HL-60 (cell line): Measurements from ENCODE around the gene LAMTOR1.

Experiments
- DNase-seq, 2 experiments: peaks; one replicate each; pipeline ENCODE4 v3.0.0-alpha.2; 2010 to 2020; ENCODE audit warnings: low read depth in 1 of 2, low spot score in 1 of 2
- H3K27ac ChIP-seq: fragments of 250-450 bp; sonication (Bioruptor Pico); replicated peaks from 2 replicates; pipeline ENCODE4 v1.5.1; 2020; ENCODE audit warnings: mild to moderate bottlenecking, moderate library complexity
- H3K27me3 ChIP-seq: fragments of 250-450 bp; sonication (Bioruptor Pico); 2 replicates; pipeline ENCODE4 v1.5.1; 2021; ENCODE audit warnings: mild to moderate bottlenecking, moderate library complexity; ENCODE audit not compliant: insufficient read depth, poor library complexity, severe bottlenecking
- H3K4me3 ChIP-seq: replicated peaks from 2 replicates; pipeline ENCODE4 v1.5.1; 2011; ENCODE audit warnings: mild to moderate bottlenecking, control low read depth, low read length; ENCODE audit not compliant: insufficient read depth
- CTCF ChIP-seq: IDR thresholded peaks from one replicate; pipeline ENCODE4 v1.5.1; 2011; ENCODE audit warnings: low read length, control low read depth, inconsistent platforms; ENCODE audit not compliant: insufficient read depth
- GABPA ChIP-seq: IDR thresholded peaks from 2 replicates; pipeline ENCODE4 v1.6.1; 2012; ENCODE audit warnings: low read depth
- POLR2AphosphoS5 ChIP-seq: IDR thresholded peaks from 2 replicates; pipeline ENCODE4 v1.6.1; 2012; ENCODE audit warnings: low read depth
- REST ChIP-seq: IDR thresholded peaks from 2 replicates; pipeline ENCODE4 v1.6.1; 2012; ENCODE audit warnings: low read depth; ENCODE audit not compliant: insufficient replicate concordance
- SPI1 ChIP-seq: IDR thresholded peaks from 2 replicates; pipeline ENCODE4 v1.6.1; 2012; ENCODE audit warnings: low read depth, mild to moderate bottlenecking, borderline replicate concordance

LAMTOR1 gene

GRCh38 chr11:72119198-72119597 lies 16.1 kb upstream of the LAMTOR1 start:
- Histone ChIP-seq H3K27ac (peak overlapping the region; percentile 84), H3K27me3 (no peaks in the 10 kb centered on the region), H3K4me3 (no peak overlapping the region)
- peak; percentile 83 to 84 for DNase-seq
- TF ChIP-seq GABPA, result no peak
- no peak for TF ChIP-seq POLR2AphosphoS5
- TF ChIP-seq SPI1, result no peak
- TF ChIP-seq REST, result no peak
- TF ChIP-seq CTCF, result no peak

GRCh38 chr11:72116019-72116755 lies 13.1 kb upstream of the LAMTOR1 start:
- Histone ChIP-seq H3K4me3 (no peak overlapping the region), H3K27me3 (no peaks in the 10 kb centered on the region), H3K27ac (peak overlapping the region; percentile 84)
- no peak for DNase-seq
- TF ChIP-seq CTCF (no peak), GABPA (no peak), POLR2AphosphoS5 (no peak), SPI1 (no peak), REST (no peak)

GRCh38 chr11:72114570-72114969 lies 11.5 kb upstream of the LAMTOR1 start:
- no peak overlapping the region for H3K27ac ChIP-seq
- TF ChIP-seq GABPA (no peak), POLR2AphosphoS5 (no peak), REST (no peak)
- DNase-seq, result no peak

More at GRCh38 chr11:72114570-72114969, 11.5 kb upstream of the LAMTOR1 start:
- Histone ChIP-seq H3K27me3 (no peaks in the 10 kb centered on the region), H3K4me3 (no peak overlapping the region)
